ENCODE measurements around the gene CCDC117. TPM values are rescaled to one million over a fixed set of nuclear protein-coding genes. Genes with fewer than 3 reads are reported as not detected.

The CCDC117 gene
- total and polyA plus RNA-seq, 8 donors, result 7.1 to 28.6 (median 13.8) TPM

- no peak for DNase-seq
- H3K27me3 ChIP-seq, result no peaks in the 10 kb centered on the region
- H3K36me3 ChIP-seq, result peaks cover 39 to 75% (median 70%) of the 10 kb centered on the region in 4 donors
- intact Hi-C loops (cut with DNase I; ENCODE audit: low total_unique reads), result no loop called here
- peak overlapping the region in 1 of 5 donors; percentile 53 for H3K27ac ChIP-seq
- WGBS, 5 donors, result 54 to 64% (median 56%) methylated on average over 3 of the region's 3 CpGs
- H3K4me3 ChIP-seq, result no peak overlapping the region
- TF ChIP-seq EP300 (IDR thresholded peaks at IDR 0.05) (no peak), POLR2AphosphoS5 (IDR thresholded peaks at IDR 0.05) (no peak), CTCF (IDR thresholded peaks at IDR 0.05) (no peak), POLR2A (IDR thresholded peaks at IDR 0.05) (no peak)
- H3K9me3 ChIP-seq, result no peaks in the 10 kb centered on the region
- H3K4me1 ChIP-seq, result peaks cover 15 to 61% (median 38%) of the 10 kb centered on the region in 4 donors
These were observed 16.1 kb downstream of the CCDC117 start for GRCh38 chr22:28788601-28789000.

GRCh38 chr22:28791124-28791523 lies 18.6 kb downstream of the CCDC117 start:
- H3K27me3 ChIP-seq, result no peaks in the 10 kb centered on the region
- peak overlapping the region in 4 of 5 donors; percentile 27 to 100 (median 48) for H3K27ac ChIP-seq
- H3K36me3 ChIP-seq, result peaks cover 39 to 75% (median 70%) of the 10 kb centered on the region in 4 donors
- H3K4me1 ChIP-seq, result peaks cover 16 to 65% (median 48%) of the 10 kb centered on the region in 4 donors
- WGBS, 5 donors, result 84 to 92% (median 86%) methylated on average over 5 of the region's 5 CpGs
- intact Hi-C loops (cut with DNase I; ENCODE audit: low total_unique reads), result no loop called here
- no peak overlapping the region for H3K4me3 ChIP-seq
- no peaks in the 10 kb centered on the region for H3K9me3 ChIP-seq
- TF ChIP-seq POLR2AphosphoS5 (IDR thresholded peaks at IDR 0.05) (no peak), EP300 (IDR thresholded peaks at IDR 0.05) (no peak), CTCF (IDR thresholded peaks at IDR 0.05) (no peak)
- DNase-seq, result no peak

- H3K4me1 ChIP-seq, result peaks cover 23 to 74% (median 56%) of the 10 kb centered on the region in 4 donors
- no peak for DNase-seq
- WGBS, 5 donors, result 40 to 61% (median 47%) methylated on average over 3 of the region's 3 CpGs
- peak overlapping the region; percentile 18 to 100 (median 32) for H3K27ac ChIP-seq
- intact Hi-C loops (cut with DNase I; ENCODE audit: low total_unique reads), result no loop called here
- no peaks in the 10 kb centered on the region for H3K27me3 ChIP-seq
- H3K36me3 ChIP-seq, result peaks cover 40 to 75% (median 70%) of the 10 kb centered on the region in 4 donors
- H3K4me3 ChIP-seq, result no peak overlapping the region
- no peaks in the 10 kb centered on the region for H3K9me3 ChIP-seq
- TF ChIP-seq CTCF (IDR thresholded peaks at IDR 0.05) (no peak), POLR2A (IDR thresholded peaks at IDR 0.05) (no peak), EP300 (IDR thresholded peaks at IDR 0.05) (no peak)
These were observed 19.5 kb downstream of the CCDC117 start for GRCh38 chr22:28791841-28792490.

GRCh38 chr22:28792491-28793383 lies 20.2 kb downstream of the CCDC117 start:
- Histone ChIP-seq H3K9me3 (no peaks in the 10 kb centered on the region), H3K4me3 (no peak overlapping the region), H3K4me1 (peaks cover 30 to 78% (median 61%) of the 10 kb centered on the region in 4 donors), H3K36me3 (peaks cover 46 to 75% (median 70%) of the 10 kb centered on the region in 4 donors), H3K27ac (peak overlapping the region; percentile 13 to 100 (median 30)), H3K27me3 (no peaks in the 10 kb centered on the region)
- intact Hi-C loops (cut with DNase I; ENCODE audit: low total_unique reads), result no loop called here
- TF ChIP-seq POLR2A (IDR thresholded peaks at IDR 0.05) (no peak), POLR2AphosphoS5 (IDR thresholded peaks at IDR 0.05) (peak in 1 of 3 donors; percentile 75)
- 52 to 76% (median 69%) methylated on average over 15 of the region's 15 CpGs for WGBS, 5 donors
- no peak for DNase-seq
